ENCODE results near the gene TFCP2L1. TPM values are rescaled to one million over a fixed set of nuclear protein-coding genes. Genes with fewer than 3 reads are reported as not detected.

The TFCP2L1 gene
- total and polyA plus RNA-seq, 2 of the 4 experiments (the other 2 are of a cell fraction), result not detected

DNA sequence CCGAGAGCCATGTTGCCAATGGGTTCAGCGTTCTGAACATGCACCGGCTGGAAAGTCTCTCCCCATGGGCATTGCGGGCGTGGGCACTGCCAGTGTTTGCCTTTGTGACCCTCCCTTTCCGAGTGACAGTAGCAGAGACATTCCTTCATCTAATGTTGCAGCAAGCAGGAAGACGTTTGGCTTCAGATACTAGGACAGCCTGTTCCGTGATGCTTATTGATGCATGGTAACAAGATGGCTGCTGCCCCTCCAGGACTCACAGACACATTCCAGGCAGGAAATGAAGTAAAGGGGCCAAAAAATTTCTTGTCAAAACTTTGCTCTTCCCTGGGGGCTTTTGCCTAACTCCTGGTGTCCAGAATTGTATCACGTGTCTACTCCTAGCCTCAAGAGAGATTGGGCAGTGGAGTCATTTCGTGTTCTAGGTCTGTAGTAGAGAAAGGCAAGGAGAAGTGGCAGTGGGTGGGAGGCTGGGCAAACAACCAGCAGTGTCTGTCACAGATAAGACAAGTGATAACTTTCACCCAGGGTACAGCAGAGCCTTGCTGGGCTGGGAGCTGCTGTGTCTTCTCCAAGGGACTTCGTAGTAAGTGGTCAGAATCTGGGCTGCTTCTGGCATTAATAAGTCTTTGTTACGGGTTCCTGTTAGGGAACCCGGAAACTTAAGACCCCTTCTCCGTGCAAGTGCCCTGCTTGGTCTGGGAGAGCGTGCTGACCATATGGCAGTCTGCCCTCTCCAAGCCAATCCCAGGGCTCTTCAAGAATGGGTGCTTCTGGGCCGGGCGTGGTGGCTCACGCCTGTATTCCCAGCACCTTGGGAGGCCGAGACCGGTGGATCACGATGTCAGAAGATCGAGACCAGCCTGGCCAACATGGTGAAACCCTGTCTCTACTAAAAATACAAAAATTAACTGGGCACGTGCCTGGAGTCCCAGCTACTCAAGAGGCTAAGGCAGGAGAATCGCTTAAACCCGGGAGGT lies 93.5 kb downstream of the TFCP2L1 start:
- ATAC-seq (ENCODE audit: low read depth), result no peak
- H3K18ac ChIP-seq (ENCODE audit: low read depth, low read length), result no peak overlapping the region
- H3K4me2 ChIP-seq (ENCODE audit: low read depth, low read length), result no peak overlapping the region
- no peaks in the 10 kb centered on the region for H3K36me3 ChIP-seq (ENCODE audit: control insufficient read depth, insufficient read depth, low read length)
- H2AFZ ChIP-seq (replicated peaks; ENCODE audit: low read length, poor library complexity), result no peak overlapping the region
- no peak overlapping the region for H4K8ac ChIP-seq (ENCODE audit: low read depth in 2 of 2, low read length in 2 of 2)
- H3K4me1 ChIP-seq (ENCODE audit: control insufficient read depth, insufficient read depth, low read length), result no peaks in the 10 kb centered on the region
- DNase-seq, result no peak
- H3K9me3 ChIP-seq (ENCODE audit: control insufficient read depth, insufficient read depth, low read length), result no peaks in the 10 kb centered on the region
- TF ChIP-seq MXI1 (IDR thresholded peaks at IDR 0.05; ENCODE audit: borderline replicate concordance, low read depth, low read length) (no peak), POLR2A (IDR thresholded peaks at IDR 0.05; ENCODE audit: low read depth, low read length) (no peak), NFE2L2 (IDR thresholded peaks at IDR 0.05; ENCODE audit: low read depth, low read length) (no peak), SMC3 (IDR thresholded peaks at IDR 0.05; ENCODE audit: low read depth, low read length) (no peak), ELK1 (IDR thresholded peaks at IDR 0.05; ENCODE audit: borderline replicate concordance, low read depth, low read length) (no peak)
- no peak overlapping the region for H3K4ac ChIP-seq (ENCODE audit: low read depth, low read length)
- dilution Hi-C loops (cut with HindIII; ENCODE audit: low sequenced_read_pairs, unreplicated experiment) (no loop called here), in situ Hi-C loops (cut with MboI; ENCODE audit: low sequenced_read_pairs) (no loop called here), intact Hi-C loops (cut with micrococcal nuclease) (no loop called here)
- no peak overlapping the region for H3K14ac ChIP-seq (replicated peaks; ENCODE audit: low read depth, low read length)
- no peaks in the 10 kb centered on the region for H3K9me1 ChIP-seq (ENCODE audit: insufficient read depth, low read length)
- H3K23ac ChIP-seq (ENCODE audit: low read depth, low read length), result no peak overlapping the region
- POLR2A ChIA-PET (ENCODE audit: unreplicated experiment), result no interaction called here
- H2BK5ac ChIP-seq (ENCODE audit: low read depth, low read length, poor library complexity, severe bottlenecking), result no peak overlapping the region
- CTCF ChIA-PET, result no interaction called here
- H4K20me1 ChIP-seq (ENCODE audit: insufficient read depth, low read length), result no peaks in the 10 kb centered on the region
- no peak overlapping the region for H2BK120ac ChIP-seq (ENCODE audit: low read depth, low read length)
- H2AK5ac ChIP-seq (ENCODE audit: low read depth, low read length), result no peak overlapping the region
- no peak overlapping the region for H2BK20ac ChIP-seq (ENCODE audit: low read depth, low read length)
- H2BK15ac ChIP-seq (ENCODE audit: low read depth, low read length), result no peak overlapping the region
- no peak overlapping the region for H4K91ac ChIP-seq (ENCODE audit: insufficient read depth, low read depth, low read length)
- no peak overlapping the region for H3K56ac ChIP-seq (ENCODE audit: extremely low read depth, insufficient read depth, low read length)
- no TSS peak for BruUV-seq (replicated peaks)
- no peak overlapping the region for H3K27ac ChIP-seq (ENCODE audit: insufficient read depth, low read length)
- H3K79me1 ChIP-seq (ENCODE audit: low read depth in 1 of 2, low read length in 2 of 2), result no peaks in the 10 kb centered on the region
- peaks cover 10% of the 10 kb centered on the region; the same call in 1 of the 2 replicates for H3K27me3 ChIP-seq (ENCODE audit: control insufficient read depth, insufficient read depth, low read length)
- H3K9ac ChIP-seq (ENCODE audit: low read depth, low read length), result no peak overlapping the region
- WGBS, 2 experiments (ENCODE audit: extremely low coverage in 2 of 2, insufficient read length in 1 of 2), result 68% methylated on average over 9 of the region's 25 CpGs; no CpG with 5 or more reads in 1 of the 2 experiments
- no peak overlapping the region for H2AK9ac ChIP-seq (replicated peaks; ENCODE audit: low read depth, low read length, poor library complexity)
- no peak overlapping the region for H4K5ac ChIP-seq (ENCODE audit: low read depth, low read length)
- no peak overlapping the region for H3K4me3 ChIP-seq (ENCODE audit: insufficient read depth, low read depth, low read length)
